Measurements from ENCODE around the gene IFRD2.

GRCh38 chr3:50255251-50255615 is 37.0 kb downstream of the IFRD2 start:
- TF ChIP-seq, protein P1, sequence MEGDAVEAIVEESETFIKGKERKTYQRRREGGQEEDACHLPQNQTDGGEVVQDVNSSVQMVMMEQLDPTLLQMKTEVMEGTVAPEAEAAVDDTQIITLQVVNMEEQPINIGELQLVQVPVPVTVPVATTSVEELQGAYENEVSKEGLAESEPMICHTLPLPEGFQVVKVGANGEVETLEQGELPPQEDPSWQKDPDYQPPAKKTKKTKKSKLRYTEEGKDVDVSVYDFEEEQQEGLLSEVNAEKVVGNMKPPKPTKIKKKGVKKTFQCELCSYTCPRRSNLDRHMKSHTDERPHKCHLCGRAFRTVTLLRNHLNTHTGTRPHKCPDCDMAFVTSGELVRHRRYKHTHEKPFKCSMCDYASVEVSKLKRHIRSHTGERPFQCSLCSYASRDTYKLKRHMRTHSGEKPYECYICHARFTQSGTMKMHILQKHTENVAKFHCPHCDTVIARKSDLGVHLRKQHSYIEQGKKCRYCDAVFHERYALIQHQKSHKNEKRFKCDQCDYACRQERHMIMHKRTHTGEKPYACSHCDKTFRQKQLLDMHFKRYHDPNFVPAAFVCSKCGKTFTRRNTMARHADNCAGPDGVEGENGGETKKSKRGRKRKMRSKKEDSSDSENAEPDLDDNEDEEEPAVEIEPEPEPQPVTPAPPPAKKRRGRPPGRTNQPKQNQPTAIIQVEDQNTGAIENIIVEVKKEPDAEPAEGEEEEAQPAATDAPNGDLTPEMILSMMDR (conservative IDR thresholded peaks at IDR 0.05; ENCODE audit: low read depth, low read length), result no peak
- TF ChIP-seq EZH2phosphoT487 (IDR thresholded peaks at IDR 0.05; ENCODE audit: borderline replicate concordance, low read length), result no peak
